Heart right ventricle (tissue), 16 donors: Measurements from ENCODE around the gene ZNF232. TPM values are rescaled to one million over a fixed set of nuclear protein-coding genes. Genes with fewer than 3 reads are reported as not detected.
A peak's percentile ranks its signal among the peaks of the same experiment; 100 is the strongest.

ENCODE experiments used
- ATAC-seq, 8 donors: fragments of 200-7000 bp; cut with Tn5 transposase; one replicate each; pipeline ENCODE4 v1.9.1; 2020; ENCODE audit warnings: mild to moderate bottlenecking in 8 of 8, moderate library complexity in 8 of 8, moderate number of reproducible peaks in 1 of 8
- DNase-seq, 2 donors: peaks; one replicate each; pipeline ENCODE4 v3.0.0-alpha.2; 2020
- H3K27ac ChIP-seq, 10 donors: fragments of 200-600 bp; sonication (generic) in 2 of 10; one replicate each; pipeline versions ENCODE4 v1.5.0 to v1.8.0; 2020 to 2022; ENCODE audit warnings: mild to moderate bottlenecking in 3 of 10
- H3K27me3 ChIP-seq, 7 donors: fragments of 200-600 bp; one replicate each; pipeline ENCODE4 v1.8.0; 2021 to 2022; ENCODE audit warnings: mild to moderate bottlenecking in 2 of 7
- H3K36me3 ChIP-seq, 9 donors: fragments of 200-600 bp; sonication (generic) in 1 of 9; one replicate each; pipeline versions ENCODE4 v1.5.0 to v1.8.0; 2020 to 2022; ENCODE audit warnings: mild to moderate bottlenecking in 2 of 9
- H3K4me1 ChIP-seq, 9 donors: fragments of 200-600 bp; sonication (generic) in 1 of 9; one replicate each; pipeline versions ENCODE4 v1.5.0 to v1.8.0; 2020 to 2022; ENCODE audit warnings: mild to moderate bottlenecking in 4 of 9
- H3K4me3 ChIP-seq, 10 donors: fragments of 200-600 bp; sonication (generic) in 2 of 10; one replicate each; pipeline versions ENCODE4 v1.5.0 to v1.8.0; 2020 to 2022; ENCODE audit warnings: mild to moderate bottlenecking in 7 of 10, moderate library complexity in 2 of 10
- H3K9me3 ChIP-seq, 11 donors: fragments of 200-600 bp in 10 of 11; sonication (generic) in 2 of 11; one replicate each; pipeline versions ENCODE4 v1.5.0 to v1.8.0; 2013 to 2022; ENCODE audit warnings: mild to moderate bottlenecking in 2 of 11, control low read depth in 1 of 11, moderate library complexity in 1 of 11
- WGBS, 2 donors: extraction: QIAGEN DNeasy Blood & Tissue Kit; methylation state at CpG; one replicate each; pipeline ENCODE4 v1.1.7; 2013; ENCODE audit warnings: inconsistent platforms in 1 of 2; 5-methylcytosine and 5-hydroxymethylcytosine counted together
- intact Hi-C, 10 donors: fragments of 100-400 bp; cut with DNase I; formaldehyde crosslinking; loops; one replicate each; pipeline versions ENCODE4 v1.11.1 to v1.14.2; 2022
- polyA plus RNA-seq, 2 donors: library from polyadenylated mRNA; stranded (reverse); fragments of 200-250 nt; gene quantifications; one replicate each; pipeline ENCODE4 v1.2.3, GENCODE V29; 2013
- total RNA-seq, 10 donors: library from RNA; stranded (reverse); fragmentation: NEBNext Ultra II Directional in 3 of 10; extraction: Animal tissue kit (Norgen Biotek cat#: 25700) in 3 of 10; gene quantifications; one replicate each; pipeline versions ENCODE4 v1.2.1 to v1.2.4, GENCODE V29; 2021 to 2023
- TF ChIP-seq, protein P1 (sequence below), 9 donors: fragments of 200-600 bp; sonication (generic) in 2 of 9; IDR thresholded peaks; one replicate each; pipeline versions ENCODE4 v1.5.0 to v1.8.0; 2021 to 2022; ENCODE audit warnings: antibody characterized with exemption in 9 of 9, mild to moderate bottlenecking in 5 of 9, moderate library complexity in 1 of 9
- donor health status: Arrhythmogenic right ventricular cardiomyopathy.
- donor health status: ischemic (EF 13 %, LVEDD 7.1; RV severe dilation, severe dysfunction).
- donor health status: healthy with polysubstance abuse.
- donor health status: DM: no; HTN: yes; CAD: no.
- donor health status: DM: no; HTN: no; CAD: no.
- donor health status: ischemic (EF 25% LVEDD 6.9; RV normal size, moderate dysfunction).
- donor health status: ischemic (EF 25% LVEDD 5.7; RV mildly dilated, moderate dysfunction).
- donor health status: healthy.
- donor health status: DM: yes; HTN: yes; CAD: no.
- donor health status: Ischemic cardiomyopathy.
- donor health status: ischemic (EF 35%, LVEDD 5.7; RV mildly dilated, moderate dysfunction).
- donor health status: nonischemic (EF 11% LVEDD 7.7; RV severe dilation, severe dysfunction).
- donor health status: DM: yes; HTN: yes; CAD: no.
- donor health status: PGD.
- donor health status: ischemic (EF 29% LVEDD 5.4; RV normal size, mild dysfunction).
- donor health status: nonischemic (EF 23%, LVEDD 6.1; RV moderate dilation, normal function).

The ZNF232 gene
- total and polyA plus RNA-seq, 12 donors, result 2.1 to 5.8 (median 4.2) TPM

GRCh38 chr17:5100832-5101231 is 10.8 kb downstream of the ZNF232 start:
- Histone ChIP-seq H3K27me3 (peaks cover 0 to 13% (median 0%) of the 10 kb centered on the region in 7 donors), H3K36me3 (peaks cover 0 to 9% (median 7%) of the 10 kb centered on the region in 9 donors), H3K4me3 (no peak overlapping the region), H3K4me1 (peaks cover 0 to 18% (median 8%) of the 10 kb centered on the region in 9 donors), H3K27ac (no peak overlapping the region), H3K9me3 (peaks cover 0 to 38% (median 7%) of the 10 kb centered on the region in 11 donors)
- ATAC-seq, result no peak
- TF ChIP-seq, protein P1, sequence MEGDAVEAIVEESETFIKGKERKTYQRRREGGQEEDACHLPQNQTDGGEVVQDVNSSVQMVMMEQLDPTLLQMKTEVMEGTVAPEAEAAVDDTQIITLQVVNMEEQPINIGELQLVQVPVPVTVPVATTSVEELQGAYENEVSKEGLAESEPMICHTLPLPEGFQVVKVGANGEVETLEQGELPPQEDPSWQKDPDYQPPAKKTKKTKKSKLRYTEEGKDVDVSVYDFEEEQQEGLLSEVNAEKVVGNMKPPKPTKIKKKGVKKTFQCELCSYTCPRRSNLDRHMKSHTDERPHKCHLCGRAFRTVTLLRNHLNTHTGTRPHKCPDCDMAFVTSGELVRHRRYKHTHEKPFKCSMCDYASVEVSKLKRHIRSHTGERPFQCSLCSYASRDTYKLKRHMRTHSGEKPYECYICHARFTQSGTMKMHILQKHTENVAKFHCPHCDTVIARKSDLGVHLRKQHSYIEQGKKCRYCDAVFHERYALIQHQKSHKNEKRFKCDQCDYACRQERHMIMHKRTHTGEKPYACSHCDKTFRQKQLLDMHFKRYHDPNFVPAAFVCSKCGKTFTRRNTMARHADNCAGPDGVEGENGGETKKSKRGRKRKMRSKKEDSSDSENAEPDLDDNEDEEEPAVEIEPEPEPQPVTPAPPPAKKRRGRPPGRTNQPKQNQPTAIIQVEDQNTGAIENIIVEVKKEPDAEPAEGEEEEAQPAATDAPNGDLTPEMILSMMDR (IDR thresholded peaks at IDR 0.05), result no peak
- intact Hi-C loops, result no loop called here
- 74 to 75% methylated on average over 6 of the region's 6 CpGs for WGBS, 2 donors
- DNase-seq, result no peak

GRCh38 chr17:5099271-5099670 is 12.4 kb downstream of the ZNF232 start:
- intact Hi-C loops, result loop anchor here in 1 of 10 donors (10.0 kb wide), 1 partner anchor 86 kb away; no protein-coding TSS in a partner anchor
- Histone ChIP-seq H3K4me3 (no peak overlapping the region), H3K9me3 (peaks cover 0 to 43% (median 23%) of the 10 kb centered on the region in 11 donors), H3K4me1 (peaks cover 0 to 18% (median 8%) of the 10 kb centered on the region in 9 donors), H3K36me3 (peaks cover 0 to 8% (median 0%) of the 10 kb centered on the region in 9 donors), H3K27me3 (peaks cover 0 to 13% (median 0%) of the 10 kb centered on the region in 7 donors), H3K27ac (no peak overlapping the region)
- WGBS, 2 donors, result 89 to 90% methylated on average over 5 of the region's 5 CpGs
- DNase-seq, result no peak
- no peak for ATAC-seq
- TF ChIP-seq, protein P1 (IDR thresholded peaks at IDR 0.05), result no peak

- peaks cover 10 to 58% (median 43%) of the 10 kb centered on the region in 11 donors for H3K9me3 ChIP-seq
- H3K27me3 ChIP-seq, result peaks cover 0 to 13% (median 0%) of the 10 kb centered on the region in 7 donors
- peak; percentile 88 to 96 (median 94) for ATAC-seq
- 1% methylated on average over 62 to 63 of the region's 63 CpGs for WGBS, 2 donors
- DNase-seq, result peak; percentile 72 to 82
- peak overlapping the region; percentile 10 to 85 (median 74) for H3K27ac ChIP-seq
- TF ChIP-seq, protein P1 (IDR thresholded peaks at IDR 0.05), result peak in 1 of 9 donors; percentile 9
- H3K4me3 ChIP-seq, result peak overlapping the region; percentile 35 to 71 (median 58)
- peaks cover 0 to 28% (median 8%) of the 10 kb centered on the region in 9 donors for H3K36me3 ChIP-seq
- peaks cover 0 to 18% (median 8%) of the 10 kb centered on the region in 9 donors for H3K4me1 ChIP-seq
- intact Hi-C loops, result loop anchor here in 1 of 10 donors (10.0 kb wide), 1 partner anchor 88 kb away; no protein-coding TSS in a partner anchor
Measured at GRCh38 chr17:5097101-5097834, 14.4 kb downstream of the ZNF232 start.

DNA sequence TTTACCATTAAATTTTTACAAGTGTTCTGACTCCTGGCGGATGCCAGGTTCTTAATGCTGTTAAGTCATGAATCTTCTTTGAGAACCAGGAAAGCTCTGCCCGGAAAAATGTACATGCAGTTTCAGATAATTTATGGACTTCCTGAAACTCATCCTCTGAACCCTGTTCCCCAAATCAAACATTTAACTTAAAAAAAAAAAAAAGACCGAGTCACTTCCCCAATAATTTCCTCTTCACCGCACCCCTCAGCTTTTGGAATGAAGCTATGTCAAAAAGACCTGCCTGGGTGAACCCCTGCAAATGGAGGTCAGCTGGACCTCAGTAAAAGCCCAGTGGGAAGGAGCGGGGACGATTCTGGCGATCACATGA is 15.0 kb downstream of the ZNF232 start:
- intact Hi-C loops, result loop anchor here in 1 of 10 donors (10.0 kb wide), 1 partner anchor 88 kb away; no protein-coding TSS in a partner anchor
- H3K27ac ChIP-seq, result peak overlapping the region in 8 of 10 donors; percentile 65 to 85 (median 76)
- no peak for DNase-seq
- peak overlapping the region; percentile 35 to 71 (median 58) for H3K4me3 ChIP-seq
- peaks cover 0 to 18% (median 8%) of the 10 kb centered on the region in 9 donors for H3K4me1 ChIP-seq
- peaks cover 0 to 13% (median 0%) of the 10 kb centered on the region in 7 donors for H3K27me3 ChIP-seq
- H3K36me3 ChIP-seq, result peaks cover 4 to 33% (median 13%) of the 10 kb centered on the region in 9 donors
- ATAC-seq, result no peak
- 17 to 24% methylated on average over 7 of the region's 7 CpGs for WGBS, 2 donors
- H3K9me3 ChIP-seq, result peaks cover 13 to 63% (median 48%) of the 10 kb centered on the region in 11 donors
- TF ChIP-seq, protein P1 (IDR thresholded peaks at IDR 0.05), result no peak
